ENCODE results near the gene OR2G6.

OR2G6 gene

GRCh38 chr1:248576260-248576980, 68.5 kb downstream of the OR2G6 start:
- Histone ChIP-seq H3K4me3 (ENCODE audit: low read length) (no peak overlapping the region), H3K27me3 (ENCODE audit: insufficient read depth, low read length) (no peaks in the 10 kb centered on the region), H3K9me3 (ENCODE audit: insufficient read depth, low read depth, low read length) (peaks cover 45% of the 10 kb centered on the region), H3K27ac (ENCODE audit: low read depth, low read length) (no peak overlapping the region), H3K36me3 (ENCODE audit: insufficient read depth, low read length) (no peaks in the 10 kb centered on the region), H3K9ac (ENCODE audit: low read depth, low read length) (no peak overlapping the region), H3K4me1 (ENCODE audit: insufficient read depth, low read length) (no peaks in the 10 kb centered on the region)
- 76% methylated on average over 8 of the region's 9 CpGs for WGBS
